CD14-positive monocyte (primary cell): ENCODE data around the gene C1QTNF9. TPM values are rescaled to one million over a fixed set of nuclear protein-coding genes. Genes with fewer than 3 reads are reported as not detected.

Experiments
- DNase-seq, 3 donors: peaks; one replicate each; pipeline ENCODE4 v3.0.0-alpha.2; 2011 to 2022
- H2AFZ ChIP-seq: 2 replicates; pipeline ENCODE4 v1.6.0; 2012; ENCODE audit warnings: mild to moderate bottlenecking, low read depth, low read length, inconsistent platforms; ENCODE audit not compliant: insufficient read depth, poor library complexity, severe bottlenecking
- H3K27ac ChIP-seq, 2 donors: 1 replicate in 1 of 2; 2 replicates in 1 of 2; pipeline ENCODE4 v1.5.1; 2012 to 2013; ENCODE audit warnings: low read length in 2 of 2, control low read depth in 1 of 2, inconsistent platforms in 1 of 2, low read depth in 1 of 2, mild to moderate bottlenecking in 1 of 2
- H3K27me3 ChIP-seq, 2 donors: one replicate each; pipeline versions ENCODE4 v1.6.0 to v1.6.1; 2011 to 2013; ENCODE audit warnings: low read length in 2 of 2; ENCODE audit not compliant: control insufficient read depth in 2 of 2, insufficient read depth in 2 of 2
- H3K36me3 ChIP-seq, 2 donors: replicated peaks in 1 of 2; 1 replicate in 1 of 2; 2 replicates in 1 of 2; pipeline versions ENCODE4 v1.5.1 to v1.6.1; 2012 to 2013; ENCODE audit warnings: low read length in 2 of 2, control low read depth in 1 of 2, inconsistent platforms in 1 of 2, mild to moderate bottlenecking in 1 of 2; ENCODE audit not compliant: insufficient read depth in 2 of 2, control insufficient read depth in 1 of 2
- H3K4me1 ChIP-seq, 2 donors: 1 replicate in 1 of 2; 2 replicates in 1 of 2; pipeline versions ENCODE4 v1.5.1 to v1.6.1; 2012 to 2013; ENCODE audit warnings: low read length in 2 of 2, control low read depth in 1 of 2, inconsistent platforms in 1 of 2, mild to moderate bottlenecking in 1 of 2, moderate library complexity in 1 of 2; ENCODE audit not compliant: insufficient read depth in 2 of 2, control insufficient read depth in 1 of 2
- H3K4me2 ChIP-seq: replicated peaks from 2 replicates; pipeline ENCODE3; 2012; ENCODE audit warnings: low read length, moderate library complexity, mild to moderate bottlenecking; ENCODE audit not compliant: poor library complexity, severe bottlenecking; ENCODE audit errors: extremely low read depth
- H3K4me3 ChIP-seq, 3 experiments: fragments of 200-600 bp in 1 of 3; sonication (generic) in 1 of 3; replicated peaks in 1 of 3; 1 replicate in 2 of 3; 2 replicates in 1 of 3; pipeline ENCODE4 v1.5.1; 2011 to 2013; ENCODE audit warnings: low read length in 3 of 3, mild to moderate bottlenecking in 3 of 3, control low read depth in 2 of 3, low read depth in 2 of 3, inconsistent platforms in 1 of 3, moderate library complexity in 1 of 3
- H3K79me2 ChIP-seq: 2 replicates; pipeline ENCODE4 v1.6.0; 2012; ENCODE audit warnings: mild to moderate bottlenecking, control low read depth, inconsistent platforms, low read length, moderate library complexity; ENCODE audit not compliant: insufficient read depth
- H3K9ac ChIP-seq: 2 replicates; pipeline ENCODE4 v1.6.0; 2017; ENCODE audit warnings: low read length, mild to moderate bottlenecking; ENCODE audit not compliant: insufficient read depth, poor library complexity, severe bottlenecking
- H3K9me3 ChIP-seq, 2 donors: replicated peaks in 1 of 2; 1 replicate in 1 of 2; 2 replicates in 1 of 2; pipeline versions ENCODE4 v1.5.1 to v1.6.1; 2012 to 2013; ENCODE audit warnings: low read length in 2 of 2, control low read depth in 1 of 2; ENCODE audit not compliant: control insufficient read depth in 1 of 2, insufficient read depth in 1 of 2
- H4K20me1 ChIP-seq: 2 replicates; pipeline ENCODE4 v1.6.0; 2012; ENCODE audit warnings: mild to moderate bottlenecking, low read length, control low read depth, moderate library complexity; ENCODE audit not compliant: insufficient read depth
- H3K27ac Mint-ChIP-seq, 7 donors: one replicate each; pipeline ENCODE4 v1.8.0; 2020; ENCODE audit warnings: mild to moderate bottlenecking in 7 of 7, mixed read lengths in 7 of 7, moderate library complexity in 6 of 7, inconsistent platforms in 2 of 7
- H3K27me3 Mint-ChIP-seq, 3 donors: one replicate each; pipeline ENCODE4 v1.8.0; 2021 to 2022; ENCODE audit warnings: low read depth in 3 of 3, mild to moderate bottlenecking in 3 of 3, mixed read lengths in 3 of 3, moderate library complexity in 3 of 3, inconsistent platforms in 1 of 3
- H3K36me3 Mint-ChIP-seq, 2 donors: one replicate each; pipeline ENCODE4 v1.8.0; 2020; ENCODE audit warnings: mixed read lengths in 2 of 2, inconsistent platforms in 1 of 2, mild to moderate bottlenecking in 1 of 2
- H3K4me1 Mint-ChIP-seq: one replicate; pipeline ENCODE4 v1.8.0; 2020; ENCODE audit warnings: mild to moderate bottlenecking, mixed read lengths
- H3K4me3 Mint-ChIP-seq, 2 donors: one replicate each; pipeline ENCODE4 v1.8.0; 2020; ENCODE audit warnings: mild to moderate bottlenecking in 2 of 2, mixed read lengths in 2 of 2, moderate library complexity in 1 of 2
- H3K9me3 Mint-ChIP-seq, 7 donors: one replicate each; pipeline ENCODE4 v1.8.0; 2020 to 2022; ENCODE audit warnings: mixed read lengths in 7 of 7, mild to moderate bottlenecking in 6 of 7, moderate library complexity in 6 of 7, inconsistent platforms in 2 of 7
- CTCF ChIP-seq: fragments of 200-600 bp; IDR thresholded peaks from one replicate; pipeline ENCODE4 v1.8.0; 2022; ENCODE audit warnings: antibody characterized with exemption, mild to moderate bottlenecking
- WGBS: methylation state at CpG from one replicate; pipeline ENCODE4 v1.1.5; 2013; ENCODE audit warnings: missing lambda C conversion rate; ENCODE audit not compliant: insufficient coverage; 5-methylcytosine and 5-hydroxymethylcytosine counted together
- intact Hi-C, 2 donors: fragments of 100-400 bp; cut with micrococcal nuclease; formaldehyde crosslinking; loops; one replicate each; pipeline versions ENCODE4 v1.15.0 to v1.15.1; 2023
- polyA plus RNA-seq, 3 donors: library from polyadenylated mRNA; depleted of rRNA in 1 of 3; unstranded in 2 of 3; stranded (reverse) in 1 of 3; fragments of 300-500 nt in 2 of 3; fragments of >200 nt in 1 of 3; fragmentation: Illumina TruSeq in 2 of 3; gene quantifications; 1 replicate in 2 of 3; 2 replicates in 1 of 3; pipeline ENCODE4 v1.2.3, GENCODE V29; 2012 to 2021

The C1QTNF9 gene
- polyA plus RNA-seq, 3 donors, result not detected

GRCh38 chr13:24273926-24274325, 35.5 kb upstream of the C1QTNF9 start:
- intact Hi-C loops, result no loop called here
- Histone ChIP-seq H4K20me1 (peaks cover 15% of the 10 kb centered on the region), H3K27me3 (no peaks in the 10 kb centered on the region), H3K9ac (no peak overlapping the region), H3K4me3 (peak overlapping the region in 1 of 3 experiments; percentile 89), H3K9me3 (no peaks in the 10 kb centered on the region), H3K4me2 (peak overlapping the region; percentile 90), H3K4me1 (peaks cover 67 to 91% of the 10 kb centered on the region in 2 donors), H2AFZ (no peak overlapping the region), H3K79me2 (peaks cover 83% of the 10 kb centered on the region), H3K27ac (peak overlapping the region; percentile 66 to 80), H3K36me3 (no peaks in the 10 kb centered on the region)
- Mint-ChIP-seq H3K27me3 (peaks cover 0 to 7% (median 6%) of the 10 kb centered on the region in 3 donors), H3K4me1 (peaks cover 68% of the 10 kb centered on the region), H3K4me3 (peak overlapping the region; percentile 19 to 60), H3K9me3 (peaks cover 0 to 2% (median 0%) of the 10 kb centered on the region in 7 donors), H3K27ac (peak overlapping the region; percentile 82 to 100 (median 95)), H3K36me3 (peaks cover 33 to 36% of the 10 kb centered on the region in 2 donors)
- WGBS, result 90% methylated on average over 6 of the region's 7 CpGs
- no peak for DNase-seq
- TF ChIP-seq CTCF, result no peak

GRCh38 chr13:24274452-24275021, 34.8 kb upstream of the C1QTNF9 start:
- Histone ChIP-seq H4K20me1 (peaks cover 15% of the 10 kb centered on the region), H3K4me1 (peaks cover 73 to 97% of the 10 kb centered on the region in 2 donors), H2AFZ (no peak overlapping the region), H3K4me3 (peak overlapping the region in 1 of 3 experiments; percentile 89), H3K36me3 (no peaks in the 10 kb centered on the region), H3K4me2 (peak overlapping the region; percentile 90), H3K9me3 (no peaks in the 10 kb centered on the region), H3K79me2 (peaks cover 86% of the 10 kb centered on the region), H3K27ac (peak overlapping the region; percentile 66 to 80), H3K27me3 (no peaks in the 10 kb centered on the region), H3K9ac (no peak overlapping the region)
- Mint-ChIP-seq H3K4me1 (peaks cover 74% of the 10 kb centered on the region), H3K36me3 (peaks cover 36 to 39% of the 10 kb centered on the region in 2 donors), H3K27me3 (peaks cover 0 to 7% (median 6%) of the 10 kb centered on the region in 3 donors), H3K27ac (peak overlapping the region; percentile 82 to 100 (median 95)), H3K9me3 (peaks cover 0 to 2% (median 0%) of the 10 kb centered on the region in 7 donors), H3K4me3 (peak overlapping the region; percentile 46 to 60)
- peak; percentile 67 to 89 (median 84) for DNase-seq
- intact Hi-C loops, result no loop called here
- no peak for TF ChIP-seq CTCF
- 0% methylated on average over 3 of the region's 6 CpGs for WGBS
